H1 (cell line): Measurements from ENCODE around the gene DLL4. TPM values are rescaled to one million over a fixed set of nuclear protein-coding genes. Genes with fewer than 3 reads are reported as not detected.

Experiments used
- CBX5 ChIP-seq: fragments of 300-800, 300-1000 bp; sonication (generic); IDR thresholded peaks from 2 replicates; pipeline ENCODE4 v1.7.1; 2016; ENCODE audit warnings: antibody characterized with exemption, low read length, low read depth
- CTCF ChIP-seq, 3 experiments: IDR thresholded peaks; 1 replicate in 2 of 3; 2 replicates in 1 of 3; pipeline versions ENCODE4 v1.5.1 to v1.6.1; 2011; ENCODE audit warnings: low read length in 3 of 3, mild to moderate bottlenecking in 3 of 3, inconsistent platforms in 2 of 3, low read depth in 1 of 3, moderate library complexity in 1 of 3; ENCODE audit not compliant: insufficient read depth in 1 of 3; ENCODE audit errors: control extremely low read depth in 1 of 3
- E2F6 ChIP-seq: IDR thresholded peaks from 2 replicates; pipeline ENCODE4 v1.6.1; 2012; ENCODE audit warnings: inconsistent platforms
- EP300 ChIP-seq, 2 experiments: IDR thresholded peaks; 1 replicate in 1 of 2; 2 replicates in 1 of 2; pipeline ENCODE4 v1.6.1; 2011 to 2012; ENCODE audit warnings: low read depth in 2 of 2, low read length in 2 of 2, mild to moderate bottlenecking in 2 of 2, borderline replicate concordance in 1 of 2, inconsistent platforms in 1 of 2, moderate library complexity in 1 of 2
- HDAC2 ChIP-seq, 2 experiments: fragments of 300-600 bp in 1 of 2; sonication (generic) in 1 of 2; IDR thresholded peaks; 2 replicates each; pipeline ENCODE4 v1.6.1; 2011 to 2012; ENCODE audit warnings: low read depth in 2 of 2, low read length in 2 of 2, mild to moderate bottlenecking in 2 of 2, moderate library complexity in 2 of 2, borderline replicate concordance in 1 of 2, inconsistent platforms in 1 of 2
- JUN ChIP-seq: IDR thresholded peaks from 2 replicates; pipeline ENCODE4 v1.6.1; 2011; ENCODE audit warnings: low read depth, mild to moderate bottlenecking, improper control_type of control experiment, low read length
- POU5F1 ChIP-seq: IDR thresholded peaks from 2 replicates; pipeline ENCODE4 v1.6.1; 2011; ENCODE audit warnings: low read depth, mild to moderate bottlenecking, low read length, moderate library complexity
- RFX5 ChIP-seq: IDR thresholded peaks from 2 replicates; pipeline ENCODE4 v1.6.1; 2011; ENCODE audit warnings: low read depth, low read length, improper control_type of control experiment, borderline replicate concordance
- RNF2 ChIP-seq: fragments of 200-900, 300-1000 bp; sonication (generic); IDR thresholded peaks from 2 replicates; pipeline ENCODE4 v1.7.1; 2016; ENCODE audit warnings: borderline replicate concordance, low read depth, mild to moderate bottlenecking, antibody characterized with exemption, low read length; ENCODE audit not compliant: poor library complexity, severe bottlenecking; ENCODE audit errors: missing control alignments
- SIRT6 ChIP-seq: IDR thresholded peaks from one replicate; pipeline ENCODE4 v1.7.1; 2012; ENCODE audit warnings: low read length, inconsistent platforms
- TCF12 ChIP-seq: IDR thresholded peaks from 2 replicates; pipeline ENCODE4 v1.6.1; 2011; ENCODE audit warnings: low read depth, mild to moderate bottlenecking, low read length
- TEAD4 ChIP-seq: IDR thresholded peaks from 2 replicates; pipeline ENCODE4 v1.6.1; 2012; ENCODE audit warnings: low read depth, low read length, inconsistent platforms, mixed read lengths
- polyA plus RNA-seq, 7 experiments: library from polyadenylated mRNA; depleted of rRNA in 3 of 7; stranded (reverse) in 5 of 7; unstranded in 2 of 7; fragments of >200 nt in 5 of 7; fragments of 200-250 nt in 2 of 7; gene quantifications; 1 replicate in 5 of 7; 2 replicates in 1 of 7; 4 replicates in 1 of 7; pipeline versions ENCODE4 v1.2.1 to v1.2.3, GENCODE V29; 2011 to 2013; ENCODE audit warnings: missing spikeins in 2 of 7, mixed read lengths in 2 of 7
- total RNA-seq: library from RNA; stranded (reverse); fragmentation: NEBNext Ultra II Directional; extraction: Animal tissue kit (Norgen Biotek cat#: 25700); gene quantifications from 2 replicates; pipeline ENCODE4 v1.2.1, GENCODE V29; 2021

The DLL4 gene
- total and polyA plus RNA-seq, 2 of the 8 experiments (the other 6 are each of a cell fraction or from before 2014, with no cell fraction given): 0.23 to 0.60 TPM

GRCh38 chr15:40914486-40914885, 14.7 kb upstream of the DLL4 start (continued):
- TF ChIP-seq TCF12 (no peak), JUN (no peak), HDAC2 (IDR thresholded peaks at IDR 0.05; ENCODE audit: borderline replicate concordance in 1 of 2, low read depth in 2 of 2, low read length in 2 of 2) (no peak), RNF2 (no peak), E2F6 (no peak), CBX5 (no peak), POU5F1 (no peak), RFX5 (no peak), EP300 (IDR thresholded peaks at IDR 0.05; ENCODE audit: borderline replicate concordance in 1 of 2, low read depth in 2 of 2, low read length in 2 of 2) (no peak), TEAD4 (no peak), SIRT6 (no peak), CTCF (IDR thresholded peaks at IDR 0.05; ENCODE audit: control extremely low read depth in 1 of 3, insufficient read depth in 1 of 3, low read depth in 1 of 3, low read length in 3 of 3) (peak in 2 of 3 experiments; percentile 55 to 77; a peak in 3 of 4 replicates)
- TF ChIP-seq, all 59 proteins: peak for 3
